GM12865 (cell line): Measurements from ENCODE around the gene EIF4E3.

ENCODE experiments used
- DNase-seq: peaks from one replicate; pipeline ENCODE4 v3.0.0; 2010; ENCODE audit warnings: low read depth
- H3K4me3 ChIP-seq: 2 replicates; pipeline ENCODE4 v1.5.1; 2011; ENCODE audit warnings: mild to moderate bottlenecking, low read depth, low read length, control low read depth
- CTCF ChIP-seq: IDR thresholded peaks from 2 replicates; pipeline ENCODE4 v1.5.1; 2011; ENCODE audit warnings: low read length, control low read depth, low read depth, inconsistent platforms; ENCODE audit not compliant: insufficient read depth; ENCODE audit errors: missing control alignments

Gene EIF4E3

GRCh38 chr3:71690341-71690841 lies 34.8 kb downstream of the EIF4E3 start:
- no peak for DNase-seq
- H3K4me3 ChIP-seq = no peak overlapping the region
- TF ChIP-seq CTCF = no peak

GRCh38 chr3:71689291-71689690 lies 35.9 kb downstream of the EIF4E3 start:
- no peak for DNase-seq
- TF ChIP-seq CTCF = no peak
- no peak overlapping the region for H3K4me3 ChIP-seq

DNA sequence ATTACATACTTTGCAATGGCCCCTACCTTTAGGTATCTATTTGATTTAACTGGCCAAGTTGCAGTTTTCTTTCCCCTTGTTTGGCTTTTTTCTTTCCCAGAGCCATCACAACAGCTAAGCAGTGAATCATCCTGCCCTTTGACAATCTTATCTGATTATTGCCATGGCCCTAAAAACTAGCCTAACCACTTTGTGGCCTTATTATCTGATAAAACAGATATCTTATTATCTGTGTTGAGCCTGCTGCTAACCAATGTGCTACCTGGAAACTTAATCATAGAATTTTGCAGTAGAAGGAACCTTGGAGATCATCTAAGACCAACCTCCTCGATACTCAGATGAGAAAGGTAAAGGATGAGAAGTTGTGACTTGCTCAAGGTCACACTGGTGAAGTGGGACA lies 37.1 kb downstream of the EIF4E3 start:
- H3K4me3 ChIP-seq = no peak overlapping the region
- no peak for TF ChIP-seq CTCF
- no peak for DNase-seq

GRCh38 chr3:71685686-71686085 lies 39.5 kb downstream of the EIF4E3 start:
- no peak for DNase-seq
- TF ChIP-seq CTCF = no peak

DNA sequence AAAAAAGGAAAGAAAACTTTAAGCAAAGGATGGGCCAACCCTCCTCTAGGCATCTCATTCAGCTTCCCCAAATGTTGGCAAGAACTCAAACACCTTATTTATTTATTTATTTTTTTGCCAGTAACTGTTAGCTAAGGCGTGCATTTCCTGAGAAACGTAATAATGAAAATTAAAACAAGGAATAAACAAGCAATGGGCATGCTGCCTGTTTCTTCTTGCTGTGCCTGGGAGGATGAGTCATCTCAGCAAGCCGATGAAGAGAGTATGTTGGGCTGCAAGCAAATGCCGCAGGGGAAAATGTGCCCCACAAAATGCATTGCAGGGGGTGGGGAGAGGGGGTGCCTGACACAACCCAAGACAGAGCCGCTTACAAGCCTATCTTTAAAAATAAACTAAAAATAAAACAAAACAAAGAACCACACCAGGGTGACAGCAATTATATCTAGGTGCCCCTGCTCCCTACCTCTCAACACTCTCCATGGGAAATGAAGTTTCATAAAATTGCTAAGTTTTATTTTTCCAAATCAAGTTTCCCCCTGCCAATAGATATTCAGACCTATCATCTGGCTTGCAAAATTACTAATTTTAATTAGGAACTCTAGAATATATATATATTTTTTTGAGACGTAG lies 40.3 kb downstream of the EIF4E3 start:
- no peak for DNase-seq

More at GRCh38 chr3:71685686-71686085, 39.5 kb downstream of the EIF4E3 start:
- H3K4me3 ChIP-seq = no peak overlapping the region

DNA sequence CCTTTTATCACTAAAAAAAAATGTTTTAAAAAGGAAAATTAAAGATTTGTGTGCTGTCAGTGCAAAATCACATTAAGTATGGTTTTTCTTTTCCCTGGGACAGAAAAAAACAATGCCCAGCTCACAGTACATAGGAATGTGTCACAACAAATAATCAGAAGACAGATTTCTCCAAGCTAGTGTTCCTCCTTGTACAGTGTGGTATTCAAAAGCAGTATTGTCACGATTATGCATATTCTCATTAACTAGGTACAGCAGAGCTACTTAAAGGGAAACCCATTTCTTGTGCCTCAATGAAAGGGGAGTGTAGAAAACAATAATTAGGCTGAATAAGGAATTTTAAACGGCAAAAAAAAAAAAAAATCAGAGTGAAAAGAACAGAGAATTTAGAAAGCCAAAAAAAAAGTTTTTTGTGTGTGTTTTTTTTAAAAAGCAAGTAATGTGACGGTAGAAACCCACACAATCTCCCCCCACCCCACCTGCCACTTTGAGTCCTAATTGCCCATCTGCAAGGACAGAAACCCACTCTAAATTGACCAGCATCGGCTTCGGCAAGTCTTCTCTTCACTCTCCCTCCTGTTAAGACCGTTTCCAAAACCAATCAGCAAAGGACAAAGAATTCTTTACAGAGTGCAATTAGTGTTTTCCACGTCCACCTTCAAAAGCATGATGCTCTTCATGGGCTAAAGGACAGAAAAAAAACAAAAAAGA lies 41.0 kb downstream of the EIF4E3 start:
- no peak overlapping the region for H3K4me3 ChIP-seq
- DNase-seq = no peak
- no peak for TF ChIP-seq CTCF

More for the DNA sequence above, 40.3 kb downstream of the EIF4E3 start:
- TF ChIP-seq CTCF = no peak
- no peak overlapping the region for H3K4me3 ChIP-seq

- DNase-seq = peak; percentile 52
- peak; percentile 67 for TF ChIP-seq CTCF
- H3K4me3 ChIP-seq = no peak overlapping the region
These were observed 44.0 kb downstream of the EIF4E3 start for GRCh38 chr3:71681224-71681668.
